C4-2B (cell line): ENCODE results near the gene NPAS3.

Experiments used
- H3K27ac ChIP-seq: fragments of 450-650 bp; 2 replicates; pipeline ENCODE4 v1.5.1; 2017
- CTCF ChIP-seq: fragments of 450-650 bp; conservative IDR thresholded peaks from 2 replicates; pipeline ENCODE4 v1.5.1; 2017; ENCODE audit warnings: mild to moderate bottlenecking
- ZFX ChIP-seq: fragments of 450-650 bp; IDR thresholded peaks from 2 replicates; pipeline ENCODE4 v1.6.1; 2017

The NPAS3 gene

GRCh38 chr14:32938719-32939253 is at the start of gene NPAS3:
Gene NPAS3, plus strand, starts transcription at chr14:32938879.
- H3K27ac ChIP-seq = no peak within 1 kb of the TSS
- no peak for TF ChIP-seq ZFX
- no peak for TF ChIP-seq CTCF

GRCh38 chr14:32896979-32897697 is 41.5 kb upstream of the NPAS3 start:
- no peak overlapping the region for H3K27ac ChIP-seq
- TF ChIP-seq CTCF (no peak), ZFX (no peak)

GRCh38 chr14:32897698-32898064 is 41.0 kb upstream of the NPAS3 start:
- H3K27ac ChIP-seq = no peak overlapping the region
- no peak for TF ChIP-seq ZFX
- TF ChIP-seq CTCF = no peak

- TF ChIP-seq ZFX (no peak), CTCF (no peak)
- no peak overlapping the region for H3K27ac ChIP-seq
Measured at GRCh38 chr14:32898876-32899275, 39.8 kb upstream of the NPAS3 start.

GRCh38 chr14:32900547-32900946 is 38.1 kb upstream of the NPAS3 start:
- no peak overlapping the region for H3K27ac ChIP-seq
- TF ChIP-seq ZFX (no peak), CTCF (no peak)

- TF ChIP-seq CTCF = no peak
- H3K27ac ChIP-seq = no peak overlapping the region
Measured at GRCh38 chr14:32905013-32905412, 33.7 kb upstream of the NPAS3 start.

- no peak overlapping the region for H3K27ac ChIP-seq
- no peak for TF ChIP-seq ZFX
- TF ChIP-seq CTCF = no peak
Measured at GRCh38 chr14:32906672-32907071, 32.0 kb upstream of the NPAS3 start.
